GM21619 (cell line): ENCODE measurements around the gene PPP1CA.

ENCODE experiments used
- ATAC-seq: cut with Tn5 transposase; IDR thresholded peaks from one replicate; pipeline ENCODE4 v1.9.1; 2021; ENCODE audit not compliant: unreplicated experiment

PPP1CA gene

DNA sequence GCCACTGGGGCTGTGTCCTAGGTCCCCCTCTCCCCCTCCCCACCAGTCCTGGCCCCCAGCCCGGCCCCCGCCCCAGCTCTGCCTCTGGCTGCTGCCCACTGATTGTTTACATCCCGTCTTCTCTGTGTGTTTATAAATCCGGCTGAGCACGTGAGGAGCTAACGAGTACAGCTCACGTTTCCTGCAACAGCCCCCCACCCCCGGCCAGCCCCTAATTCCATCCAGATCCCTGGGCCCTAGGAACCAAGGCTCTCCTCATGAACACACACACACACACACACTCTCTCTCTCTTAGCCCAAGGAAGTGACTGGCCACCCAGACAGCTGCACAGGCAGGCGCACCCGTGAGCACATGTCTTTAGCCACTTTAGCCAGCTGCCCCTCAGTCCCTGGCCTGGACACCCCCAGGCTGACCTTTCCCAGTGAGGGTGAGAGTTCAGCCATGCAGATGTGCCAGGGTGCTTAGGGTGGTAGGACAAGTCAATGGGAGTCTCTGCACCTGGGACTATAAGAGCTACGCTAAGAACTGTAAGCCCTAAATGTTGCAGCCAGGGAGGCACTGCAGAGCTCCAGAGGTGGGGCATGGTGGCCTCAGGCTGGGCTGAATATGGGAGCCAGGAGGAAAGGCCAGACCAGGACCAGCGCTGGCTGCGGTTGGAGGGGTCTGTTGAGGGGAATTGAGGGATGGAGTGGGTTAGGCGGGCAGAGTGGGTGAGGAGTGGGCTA lies 31.1 kb downstream of the PPP1CA start:
- no peak for ATAC-seq

GRCh38 chr11:67369801-67370284 lies 31.8 kb downstream of the PPP1CA start:
- ATAC-seq, result no peak

GRCh38 chr11:67369275-67369674 lies 32.4 kb downstream of the PPP1CA start:
- no peak for ATAC-seq

GRCh38 chr11:67368621-67369020 lies 33.0 kb downstream of the PPP1CA start:
- ATAC-seq, result no peak

DNA sequence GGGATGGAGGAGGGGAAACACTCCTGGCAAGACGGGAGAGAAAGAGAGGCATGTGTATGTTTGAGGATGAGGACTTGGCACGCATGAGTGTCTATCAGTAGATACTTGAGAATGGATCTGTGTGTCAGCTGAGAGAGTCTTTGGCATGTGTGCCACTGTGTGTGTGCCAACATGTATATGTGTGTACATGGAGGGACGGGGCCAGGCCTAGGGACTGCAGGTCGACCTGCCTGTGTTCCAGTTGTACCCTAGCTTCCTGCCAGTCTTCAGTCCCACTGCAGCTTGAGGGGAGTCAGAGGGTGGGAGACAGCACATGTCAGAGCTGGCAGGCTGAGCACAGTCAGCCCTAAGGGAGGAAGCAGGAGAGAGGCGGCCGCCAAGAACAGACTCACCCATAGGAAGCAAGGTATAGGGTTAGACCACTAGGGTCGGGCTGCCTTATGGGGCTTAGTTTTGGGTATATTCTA lies 33.9 kb downstream of the PPP1CA start:
- ATAC-seq, result no peak

DNA sequence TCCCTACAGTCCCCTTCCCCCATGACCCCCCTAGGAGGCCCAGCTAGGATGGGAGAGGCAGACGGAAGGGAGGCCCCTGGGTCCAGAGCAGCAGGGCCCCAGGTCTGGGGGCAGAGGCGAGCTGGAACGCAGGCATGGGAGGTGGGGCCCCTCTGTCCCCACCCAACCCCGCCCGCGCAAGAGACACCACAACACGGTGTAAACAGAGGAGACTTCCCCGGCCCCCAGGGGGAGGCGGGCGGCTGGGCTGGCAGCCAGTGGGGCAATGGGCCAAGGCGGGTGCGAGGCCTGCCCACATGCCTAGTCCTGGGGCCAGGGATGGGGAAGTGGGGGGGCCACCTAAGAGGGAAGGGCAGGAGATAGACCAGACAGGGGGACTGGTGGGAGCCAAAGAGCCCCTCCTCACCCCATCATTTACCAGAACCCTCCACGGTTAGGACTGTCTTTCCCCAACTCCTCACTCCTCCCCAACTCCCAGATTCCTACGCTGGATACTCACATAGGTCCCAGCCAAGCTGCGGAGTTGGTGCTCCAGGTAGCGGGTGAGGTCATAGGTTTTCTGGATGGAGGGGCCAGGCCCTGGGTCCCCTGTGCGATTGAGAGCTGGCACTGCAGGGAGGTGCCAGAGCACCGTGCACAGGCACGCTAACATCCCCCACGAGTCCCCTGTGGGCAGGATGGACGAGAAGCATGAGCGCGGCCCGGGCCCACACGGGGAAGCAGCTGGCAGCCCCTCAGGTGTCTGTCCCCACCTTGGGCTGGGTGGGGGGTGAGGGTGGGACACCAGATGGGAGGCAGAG lies 34.5 kb downstream of the PPP1CA start:
- no peak for ATAC-seq

- ATAC-seq, result no peak
Observed at GRCh38 chr11:67366546-67366945, 35.1 kb downstream of the PPP1CA start.

- ATAC-seq, result no peak
Observed at GRCh38 chr11:67365736-67366444, 35.8 kb downstream of the PPP1CA start.

GRCh38 chr11:67364783-67365722 lies 36.6 kb downstream of the PPP1CA start:
- ATAC-seq, result no peak

GRCh38 chr11:67364169-67364568 lies 37.5 kb downstream of the PPP1CA start:
- no peak for ATAC-seq

- no peak for ATAC-seq
Observed at GRCh38 chr11:67357831-67358670, 43.6 kb downstream of the PPP1CA start.

DNA sequence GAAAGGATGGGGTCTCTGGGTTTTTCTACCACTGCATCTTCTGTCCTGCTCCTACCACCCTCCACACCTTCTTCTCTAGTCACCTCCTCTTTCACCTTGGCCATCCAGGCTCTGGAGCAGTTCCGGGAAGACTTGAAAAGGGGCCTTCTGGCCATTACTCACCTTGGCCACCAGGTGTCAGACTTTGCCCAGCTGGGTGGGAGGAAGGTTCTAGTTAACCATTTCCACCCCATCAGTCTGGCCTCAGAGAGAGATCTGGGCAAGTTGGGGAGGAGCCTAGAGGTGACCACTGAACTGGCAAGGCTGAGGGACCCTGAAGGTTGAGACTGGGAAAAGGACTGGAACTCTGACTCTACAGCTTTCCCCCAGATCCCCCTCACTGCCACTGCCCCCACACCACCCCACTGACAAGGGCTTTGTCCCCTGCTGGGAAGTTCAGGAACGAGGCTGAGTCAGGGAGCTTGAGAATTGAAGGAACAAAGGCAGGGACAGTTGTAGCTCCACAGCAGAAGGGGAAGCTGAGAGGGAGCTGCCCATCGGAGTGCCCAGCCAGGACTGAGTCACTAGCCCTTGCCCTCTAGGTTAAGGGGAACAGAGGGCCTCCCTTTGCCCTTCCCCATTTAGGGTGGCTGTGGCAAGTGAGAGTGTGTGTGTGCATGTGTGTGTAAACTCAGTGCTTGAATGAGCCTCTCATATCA lies 44.6 kb downstream of the PPP1CA start:
- ATAC-seq, result no peak

GRCh38 chr11:67356387-67356863 lies 45.2 kb downstream of the PPP1CA start:
- no peak for ATAC-seq

DNA sequence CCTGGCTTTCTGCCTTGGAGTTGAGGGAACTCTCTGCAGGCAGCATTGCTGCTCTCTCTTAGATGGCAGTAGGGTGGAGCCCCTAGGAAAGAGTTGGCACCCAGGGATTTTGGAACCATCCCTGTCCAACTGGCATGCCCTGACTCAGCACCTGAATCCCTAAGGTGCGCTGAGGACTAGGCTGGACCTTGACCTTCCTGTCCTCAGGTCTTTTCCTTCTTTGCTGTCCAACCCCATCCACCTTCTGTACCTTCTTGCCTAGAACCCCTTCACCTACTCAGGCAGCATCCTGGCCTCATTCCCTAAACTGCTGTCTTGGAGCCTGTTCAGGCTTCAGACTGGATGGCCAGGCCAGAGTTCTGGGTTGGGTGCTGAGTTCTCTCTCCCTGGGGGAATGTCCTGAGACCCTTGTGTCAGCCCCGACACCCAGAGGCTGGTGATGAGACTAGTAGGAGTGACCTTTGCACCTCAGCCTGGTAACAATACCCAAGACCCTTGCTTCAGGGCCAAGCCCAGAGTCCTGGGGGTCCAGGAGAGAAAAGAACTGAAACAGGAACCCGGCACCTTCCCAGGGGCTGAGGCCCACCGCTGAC lies 45.8 kb downstream of the PPP1CA start:
- ATAC-seq, result no peak

DNA sequence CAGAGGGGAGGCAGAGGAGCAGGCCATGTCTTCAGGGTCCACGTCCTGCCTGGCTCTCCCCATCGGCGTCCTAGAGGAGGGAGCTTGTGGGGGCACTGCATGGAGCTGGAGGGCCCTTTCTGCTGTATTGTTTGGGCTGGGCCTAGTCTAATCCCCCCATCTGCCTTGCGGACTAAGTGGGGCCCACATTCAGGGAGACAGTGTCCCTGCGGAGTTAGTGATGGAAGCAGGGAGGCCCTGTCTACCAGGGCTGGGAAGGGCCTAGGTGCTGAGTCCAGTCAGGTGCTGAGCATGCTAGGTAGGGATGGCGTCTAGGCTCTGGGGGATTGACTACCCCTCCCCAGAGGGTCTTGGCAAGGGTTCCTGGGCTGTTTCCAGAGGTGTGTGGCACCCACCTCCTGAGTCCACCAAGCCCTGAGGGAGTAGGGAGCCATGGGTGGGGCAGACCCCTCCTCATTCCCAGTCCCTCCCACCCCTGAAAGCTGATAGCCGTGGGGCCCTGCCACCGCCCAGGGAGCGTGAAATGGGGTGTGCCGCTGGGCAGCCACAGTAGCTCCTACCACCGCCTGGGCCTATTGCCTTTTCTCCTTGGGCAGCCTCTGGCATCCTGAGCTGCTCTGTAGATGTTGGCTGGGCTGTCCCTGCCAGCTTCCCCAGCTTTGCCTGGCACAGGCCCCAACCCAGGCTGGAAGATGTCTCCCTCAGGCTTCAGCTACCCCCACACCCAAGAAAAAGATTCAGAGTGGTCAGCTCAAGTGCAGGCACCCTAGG lies 46.5 kb downstream of the PPP1CA start:
- no peak for ATAC-seq

GRCh38 chr11:67354075-67355022 lies 47.3 kb downstream of the PPP1CA start:
- no peak for ATAC-seq
